ENCODE results near the gene DIO3. TPM values are rescaled to one million over a fixed set of nuclear protein-coding genes. Genes with fewer than 3 reads are reported as not detected.

The DIO3 gene
- total and polyA plus RNA-seq, 4 experiments from 2014 or later: not detected

GRCh38 chr14:101604935-101605780, 43.9 kb downstream of the DIO3 start:
- no peak for DNase-seq
- peaks cover 6% of the 10 kb centered on the region for H3K27me3 ChIP-seq (ENCODE audit: insufficient read depth, low read length)
- no peaks in the 10 kb centered on the region for H3K36me3 Mint-ChIP-seq

GRCh38 chr14:101605836-101606235, 44.5 kb downstream of the DIO3 start:
- Mint-ChIP-seq H3K27ac (no peak overlapping the region), H3K27me3 (peaks cover 34 to 36% of the 10 kb centered on the region in 2 donors), H3K36me3 (no peaks in the 10 kb centered on the region), H3K4me3 (no peak overlapping the region), H3K4me1 (no peaks in the 10 kb centered on the region), H3K9me3 (no peaks in the 10 kb centered on the region)
- ChIA-PET POLR2A (ENCODE audit: partially characterized antibody) (no interaction called here), CTCF (ENCODE audit: partially characterized antibody) (interaction anchor here (1.1 kb wide), 1 partner anchor 13 kb away, joined by 3 read pairs; no protein-coding TSS in a partner anchor)
- Histone ChIP-seq H3K4me1 (ENCODE audit: insufficient read depth, low read length) (no peaks in the 10 kb centered on the region), H3K27me3 (ENCODE audit: insufficient read depth, low read length) (peaks cover 6% of the 10 kb centered on the region), H3K27ac (ENCODE audit: low read depth, low read length) (no peak overlapping the region), H3K4me3 (ENCODE audit: low read length in 2 of 2) (no peak overlapping the region), H3K9me3 (ENCODE audit: control insufficient read depth in 1 of 2, low read length in 2 of 2) (no peaks in the 10 kb centered on the region), H3K36me3 (ENCODE audit: insufficient read depth, low read length) (no peaks in the 10 kb centered on the region)
- DNase-seq: no peak
- intact Hi-C loops (cut with micrococcal nuclease): no loop called here

More at GRCh38 chr14:101604935-101605780, 43.9 kb downstream of the DIO3 start:
- H3K4me1 Mint-ChIP-seq: no peaks in the 10 kb centered on the region
- intact Hi-C loops (cut with micrococcal nuclease): no loop called here
- H3K27ac Mint-ChIP-seq: no peak overlapping the region
- Histone ChIP-seq H3K27ac (ENCODE audit: low read depth, low read length) (no peak overlapping the region), H3K4me1 (ENCODE audit: insufficient read depth, low read length) (no peaks in the 10 kb centered on the region), H3K9me3 (ENCODE audit: control insufficient read depth in 1 of 2, low read length in 2 of 2) (no peaks in the 10 kb centered on the region), H3K4me3 (ENCODE audit: low read length in 2 of 2) (no peak overlapping the region), H3K36me3 (ENCODE audit: insufficient read depth, low read length) (no peaks in the 10 kb centered on the region)
- CTCF ChIA-PET (ENCODE audit: partially characterized antibody): no interaction called here
- POLR2A ChIA-PET (ENCODE audit: partially characterized antibody): no interaction called here
- no peaks in the 10 kb centered on the region for H3K9me3 Mint-ChIP-seq
- H3K27me3 Mint-ChIP-seq: peaks cover 31% of the 10 kb centered on the region in 2 donors
- no peak overlapping the region for H3K4me3 Mint-ChIP-seq

Other genes starting within 250 kb of the DIO3 start
- 100 to 1,000 TPM; 584 to 620 TPM for gene PPP2R5C, start 200.2 kb downstream of the DIO3 start, total RNA-seq
- 100 to 1,000 TPM; 273 to 278 TPM for gene PPP2R5C, start 200.2 kb downstream of the DIO3 start, polyA plus RNA-seq